ENCODE measurements around the gene SUN2.

SUN2 gene

GRCh38 chr22:38706101-38706900 is 49.5 kb downstream of the SUN2 start:
- Histone ChIP-seq H3K27me3 (ENCODE audit: control insufficient read depth, insufficient read depth, low read length) (no peaks in the 10 kb centered on the region), H3K4me1 (ENCODE audit: control insufficient read depth, insufficient read depth, low read length) (peaks cover 26% of the 10 kb centered on the region), H3K4me3 (ENCODE audit: low read depth, low read length) (peak overlapping the region; percentile 82), H3K9ac (ENCODE audit: low read depth, low read length) (peak overlapping the region; percentile 87), H3K9me3 (ENCODE audit: control insufficient read depth, insufficient read depth, low read length) (no peaks in the 10 kb centered on the region), H3K36me3 (ENCODE audit: control insufficient read depth, insufficient read depth, low read length) (no peaks in the 10 kb centered on the region)

GRCh38 chr22:38705235-38706100 is 50.3 kb downstream of the SUN2 start, which contains the start of gene GTPBP1:
Gene GTPBP1 (plus strand): TSS chr22:38705944. CDS start chr22:38705956, 12 bp downstream.
- Histone ChIP-seq H3K9ac (ENCODE audit: low read depth, low read length) (peak within 1 kb of the TSS; percentile 87), H3K36me3 (ENCODE audit: control insufficient read depth, insufficient read depth, low read length) (no peaks in the 10 kb centered on the region), H3K4me3 (ENCODE audit: low read depth, low read length) (peak within 1 kb of the TSS; percentile 82), H3K27me3 (ENCODE audit: control insufficient read depth, insufficient read depth, low read length) (no peaks in the 10 kb centered on the region), H3K4me1 (ENCODE audit: control insufficient read depth, insufficient read depth, low read length) (peaks cover 26% of the 10 kb centered on the region), H3K9me3 (ENCODE audit: control insufficient read depth, insufficient read depth, low read length) (no peaks in the 10 kb centered on the region)

GRCh38 chr22:38704654-38705234 is 51.1 kb downstream of the SUN2 start:
- Histone ChIP-seq H3K27me3 (ENCODE audit: control insufficient read depth, insufficient read depth, low read length) (no peaks in the 10 kb centered on the region), H3K9ac (ENCODE audit: low read depth, low read length) (no peak overlapping the region), H3K36me3 (ENCODE audit: control insufficient read depth, insufficient read depth, low read length) (no peaks in the 10 kb centered on the region), H3K4me3 (ENCODE audit: low read depth, low read length) (peak overlapping the region; percentile 45), H3K9me3 (ENCODE audit: control insufficient read depth, insufficient read depth, low read length) (no peaks in the 10 kb centered on the region), H3K4me1 (ENCODE audit: control insufficient read depth, insufficient read depth, low read length) (peaks cover 26% of the 10 kb centered on the region)

GRCh38 chr22:38700789-38701628 is 54.8 kb downstream of the SUN2 start, which contains the start of gene JOSD1:
Gene JOSD1 (minus strand): TSS chr22:38700943. CDS start chr22:38699987, 956 bp downstream.
- Histone ChIP-seq H3K9ac (ENCODE audit: low read depth, low read length) (peak within 1 kb of the TSS; percentile 81), H3K36me3 (ENCODE audit: control insufficient read depth, insufficient read depth, low read length) (no peaks in the 10 kb centered on the region), H3K4me3 (ENCODE audit: low read depth, low read length) (peak within 1 kb of the TSS; percentile 89), H3K4me1 (ENCODE audit: control insufficient read depth, insufficient read depth, low read length) (peaks cover 18% of the 10 kb centered on the region), H3K9me3 (ENCODE audit: control insufficient read depth, insufficient read depth, low read length) (no peaks in the 10 kb centered on the region), H3K27me3 (ENCODE audit: control insufficient read depth, insufficient read depth, low read length) (no peaks in the 10 kb centered on the region)

- Histone ChIP-seq H3K4me1 (ENCODE audit: control insufficient read depth, insufficient read depth, low read length) (peaks cover 18% of the 10 kb centered on the region), H3K4me3 (ENCODE audit: low read depth, low read length) (peak overlapping the region; percentile 89), H3K27me3 (ENCODE audit: control insufficient read depth, insufficient read depth, low read length) (no peaks in the 10 kb centered on the region), H3K9ac (ENCODE audit: low read depth, low read length) (peak overlapping the region; percentile 79), H3K36me3 (ENCODE audit: control insufficient read depth, insufficient read depth, low read length) (no peaks in the 10 kb centered on the region), H3K9me3 (ENCODE audit: control insufficient read depth, insufficient read depth, low read length) (no peaks in the 10 kb centered on the region)
These were observed 55.5 kb downstream of the SUN2 start for GRCh38 chr22:38700270-38700788.

- Histone ChIP-seq H3K9ac (ENCODE audit: low read depth, low read length) (peak overlapping the region; percentile 79), H3K27me3 (ENCODE audit: control insufficient read depth, insufficient read depth, low read length) (no peaks in the 10 kb centered on the region), H3K4me1 (ENCODE audit: control insufficient read depth, insufficient read depth, low read length) (peaks cover 15% of the 10 kb centered on the region), H3K9me3 (ENCODE audit: control insufficient read depth, insufficient read depth, low read length) (no peaks in the 10 kb centered on the region), H3K36me3 (ENCODE audit: control insufficient read depth, insufficient read depth, low read length) (no peaks in the 10 kb centered on the region), H3K4me3 (ENCODE audit: low read depth, low read length) (peak overlapping the region; percentile 89)
These were observed 56.0 kb downstream of the SUN2 start for GRCh38 chr22:38699784-38700183.

- peak overlapping the region; percentile 89 for H3K4me3 ChIP-seq (ENCODE audit: low read depth, low read length)
- H3K36me3 ChIP-seq (ENCODE audit: control insufficient read depth, insufficient read depth, low read length): no peaks in the 10 kb centered on the region
- H3K27me3 ChIP-seq (ENCODE audit: control insufficient read depth, insufficient read depth, low read length): no peaks in the 10 kb centered on the region
- H3K9me3 ChIP-seq (ENCODE audit: control insufficient read depth, insufficient read depth, low read length): no peaks in the 10 kb centered on the region
- no peak overlapping the region for H3K9ac ChIP-seq (ENCODE audit: low read depth, low read length)
- peaks cover 13% of the 10 kb centered on the region for H3K4me1 ChIP-seq (ENCODE audit: control insufficient read depth, insufficient read depth, low read length)
These were observed 56.7 kb downstream of the SUN2 start for GRCh38 chr22:38699143-38699542.

- H3K36me3 ChIP-seq (ENCODE audit: control insufficient read depth, insufficient read depth, low read length): no peaks in the 10 kb centered on the region
- H3K9ac ChIP-seq (ENCODE audit: low read depth, low read length): no peak overlapping the region
- no peaks in the 10 kb centered on the region for H3K9me3 ChIP-seq (ENCODE audit: control insufficient read depth, insufficient read depth, low read length)
- H3K4me3 ChIP-seq (ENCODE audit: low read depth, low read length): peak overlapping the region; percentile 89
- no peaks in the 10 kb centered on the region for H3K27me3 ChIP-seq (ENCODE audit: control insufficient read depth, insufficient read depth, low read length)
- peaks cover 13% of the 10 kb centered on the region for H3K4me1 ChIP-seq (ENCODE audit: control insufficient read depth, insufficient read depth, low read length)
These were observed 57.2 kb downstream of the SUN2 start for GRCh38 chr22:38698407-38699094.

- peaks cover 7% of the 10 kb centered on the region for H3K4me1 ChIP-seq (ENCODE audit: control insufficient read depth, insufficient read depth, low read length)
- H3K4me3 ChIP-seq (ENCODE audit: low read depth, low read length): no peak overlapping the region
- H3K9ac ChIP-seq (ENCODE audit: low read depth, low read length): no peak overlapping the region
- no peaks in the 10 kb centered on the region for H3K36me3 ChIP-seq (ENCODE audit: control insufficient read depth, insufficient read depth, low read length)
- no peaks in the 10 kb centered on the region for H3K9me3 ChIP-seq (ENCODE audit: control insufficient read depth, insufficient read depth, low read length)
- H3K27me3 ChIP-seq (ENCODE audit: control insufficient read depth, insufficient read depth, low read length): no peaks in the 10 kb centered on the region
These were observed 58.2 kb downstream of the SUN2 start for GRCh38 chr22:38697425-38698089.

Data from iPS-15b (cell line).